Lower lobe of right lung (tissue), 2 donors: ENCODE measurements around the gene MSRB1. TPM values are rescaled to one million over a fixed set of nuclear protein-coding genes. Genes with fewer than 3 reads are reported as not detected.
A peak's percentile ranks its signal among the peaks of the same experiment; 100 is the strongest.

Experiments used
- ATAC-seq, 2 donors: fragments of 200-7000 bp; cut with Tn5 transposase; one replicate each; pipeline ENCODE4 v1.9.1; 2020 to 2022; ENCODE audit warnings: mild to moderate bottlenecking in 2 of 2, moderate library complexity in 2 of 2
- DNase-seq: peaks from one replicate; pipeline ENCODE4 v3.0.0-alpha.2; 2020
- H3K27ac ChIP-seq: fragments of 200-600 bp; one replicate; pipeline ENCODE4 v1.8.0; 2022
- H3K27me3 ChIP-seq: fragments of 200-600 bp; one replicate; pipeline ENCODE4 v1.8.0; 2022; ENCODE audit warnings: low read depth
- H3K36me3 ChIP-seq: fragments of 200-600 bp; one replicate; pipeline ENCODE4 v1.8.0; 2022; ENCODE audit warnings: mild to moderate bottlenecking
- H3K4me1 ChIP-seq: fragments of 200-600 bp; one replicate; pipeline ENCODE4 v1.8.0; 2022
- H3K4me3 ChIP-seq: fragments of 200-600 bp; one replicate; pipeline ENCODE4 v1.8.0; 2022; ENCODE audit warnings: mild to moderate bottlenecking
- H3K9me3 ChIP-seq: fragments of 200-600 bp; one replicate; pipeline ENCODE4 v1.8.0; 2022
- intact Hi-C: fragments of 100-400 bp; cut with DNase I; formaldehyde crosslinking; loops from one replicate; pipeline ENCODE4 v1.11.0; 2022
- total RNA-seq: library from RNA; stranded (reverse); fragmentation: NEBNext Ultra II Directional; extraction: Animal tissue kit (Norgen Biotek cat#: 25700); gene quantifications from one replicate; pipeline ENCODE4 v1.2.1, GENCODE V29; 2021
- TF ChIP-seq, protein P1 (sequence below): fragments of 200-600 bp; IDR thresholded peaks from one replicate; pipeline ENCODE4 v1.8.0; 2022; ENCODE audit warnings: antibody characterized with exemption, mild to moderate bottlenecking
- donor health status: DM: no; HTN: yes; CAD: no; lungs with severe emphysema.

Gene MSRB1
- total RNA-seq, 1 donor from 2014 or later = 35.1 TPM

DNA sequence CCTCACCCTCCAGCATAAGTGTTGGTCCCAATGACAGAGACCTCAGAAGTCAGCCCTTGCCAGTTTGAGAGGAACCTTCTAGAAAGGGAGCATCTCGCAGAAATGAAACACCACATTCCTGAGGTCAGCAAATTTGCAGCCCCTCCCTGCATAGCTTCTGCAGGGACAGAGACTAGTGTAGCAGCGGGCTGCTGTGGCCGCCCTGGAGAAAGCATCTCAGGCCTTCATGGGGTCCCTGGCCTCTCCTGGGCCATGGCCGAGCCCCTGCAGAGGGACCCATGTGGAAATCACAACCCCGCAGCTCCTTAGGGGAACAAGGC is 36.2 kb downstream of the MSRB1 start:
- intact Hi-C loops = no loop called here
- DNase-seq = no peak

DNA sequence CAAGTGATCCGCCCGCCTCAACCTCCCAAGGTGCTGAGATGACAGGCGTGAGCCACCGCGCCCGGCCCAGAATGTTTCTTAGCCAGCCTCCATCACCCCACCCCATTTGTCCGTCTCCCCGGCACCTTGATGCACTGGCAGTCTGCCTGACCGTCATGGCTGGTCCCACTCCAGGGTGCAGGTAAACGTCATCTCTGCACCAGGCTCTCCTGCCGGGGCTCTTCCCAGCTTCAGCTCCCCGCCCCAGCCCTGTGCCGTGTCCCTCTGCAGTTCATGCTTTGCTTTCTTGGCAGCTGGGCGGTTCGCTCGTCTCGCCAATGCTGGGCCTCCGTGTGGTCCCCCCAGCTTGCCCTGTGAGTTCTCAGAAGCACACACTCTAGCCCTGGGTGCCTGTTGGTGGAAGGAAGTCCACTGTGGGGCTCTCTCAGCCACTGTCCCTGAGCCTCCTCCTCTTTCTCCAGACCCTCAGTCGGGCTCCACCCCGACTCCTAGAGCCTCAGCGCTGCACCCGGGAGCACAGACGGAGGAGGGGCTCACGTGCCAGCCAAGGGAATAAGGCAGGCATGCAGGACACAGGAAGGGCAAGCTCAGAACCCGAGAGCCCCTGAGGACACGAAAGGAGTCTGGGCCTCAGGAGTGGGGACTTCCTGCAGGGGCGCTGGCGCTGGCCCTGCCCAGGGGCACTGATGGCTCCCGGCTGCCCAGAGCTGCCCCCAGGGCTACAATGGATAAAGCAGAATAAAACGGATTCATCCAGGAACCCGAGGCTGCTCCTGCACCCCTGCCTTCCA is 36.7 kb downstream of the MSRB1 start:
- TF ChIP-seq, protein P1, sequence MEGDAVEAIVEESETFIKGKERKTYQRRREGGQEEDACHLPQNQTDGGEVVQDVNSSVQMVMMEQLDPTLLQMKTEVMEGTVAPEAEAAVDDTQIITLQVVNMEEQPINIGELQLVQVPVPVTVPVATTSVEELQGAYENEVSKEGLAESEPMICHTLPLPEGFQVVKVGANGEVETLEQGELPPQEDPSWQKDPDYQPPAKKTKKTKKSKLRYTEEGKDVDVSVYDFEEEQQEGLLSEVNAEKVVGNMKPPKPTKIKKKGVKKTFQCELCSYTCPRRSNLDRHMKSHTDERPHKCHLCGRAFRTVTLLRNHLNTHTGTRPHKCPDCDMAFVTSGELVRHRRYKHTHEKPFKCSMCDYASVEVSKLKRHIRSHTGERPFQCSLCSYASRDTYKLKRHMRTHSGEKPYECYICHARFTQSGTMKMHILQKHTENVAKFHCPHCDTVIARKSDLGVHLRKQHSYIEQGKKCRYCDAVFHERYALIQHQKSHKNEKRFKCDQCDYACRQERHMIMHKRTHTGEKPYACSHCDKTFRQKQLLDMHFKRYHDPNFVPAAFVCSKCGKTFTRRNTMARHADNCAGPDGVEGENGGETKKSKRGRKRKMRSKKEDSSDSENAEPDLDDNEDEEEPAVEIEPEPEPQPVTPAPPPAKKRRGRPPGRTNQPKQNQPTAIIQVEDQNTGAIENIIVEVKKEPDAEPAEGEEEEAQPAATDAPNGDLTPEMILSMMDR = no peak
- DNase-seq = no peak
- H3K27me3 ChIP-seq = peaks cover 13% of the 10 kb centered on the region
- no peaks in the 10 kb centered on the region for H3K36me3 ChIP-seq
- H3K27ac ChIP-seq = no peak overlapping the region
- H3K4me1 ChIP-seq = no peaks in the 10 kb centered on the region
- ATAC-seq = no peak
- H3K9me3 ChIP-seq = no peaks in the 10 kb centered on the region
- H3K4me3 ChIP-seq = no peak overlapping the region
- intact Hi-C loops = no loop called here

More for the DNA sequence above, 36.2 kb downstream of the MSRB1 start:
- ATAC-seq = no peak
- Histone ChIP-seq H3K4me3 (no peak overlapping the region), H3K27me3 (peaks cover 13% of the 10 kb centered on the region), H3K4me1 (no peaks in the 10 kb centered on the region), H3K9me3 (no peaks in the 10 kb centered on the region), H3K27ac (no peak overlapping the region), H3K36me3 (no peaks in the 10 kb centered on the region)
- TF ChIP-seq, protein P1 = no peak

DNA sequence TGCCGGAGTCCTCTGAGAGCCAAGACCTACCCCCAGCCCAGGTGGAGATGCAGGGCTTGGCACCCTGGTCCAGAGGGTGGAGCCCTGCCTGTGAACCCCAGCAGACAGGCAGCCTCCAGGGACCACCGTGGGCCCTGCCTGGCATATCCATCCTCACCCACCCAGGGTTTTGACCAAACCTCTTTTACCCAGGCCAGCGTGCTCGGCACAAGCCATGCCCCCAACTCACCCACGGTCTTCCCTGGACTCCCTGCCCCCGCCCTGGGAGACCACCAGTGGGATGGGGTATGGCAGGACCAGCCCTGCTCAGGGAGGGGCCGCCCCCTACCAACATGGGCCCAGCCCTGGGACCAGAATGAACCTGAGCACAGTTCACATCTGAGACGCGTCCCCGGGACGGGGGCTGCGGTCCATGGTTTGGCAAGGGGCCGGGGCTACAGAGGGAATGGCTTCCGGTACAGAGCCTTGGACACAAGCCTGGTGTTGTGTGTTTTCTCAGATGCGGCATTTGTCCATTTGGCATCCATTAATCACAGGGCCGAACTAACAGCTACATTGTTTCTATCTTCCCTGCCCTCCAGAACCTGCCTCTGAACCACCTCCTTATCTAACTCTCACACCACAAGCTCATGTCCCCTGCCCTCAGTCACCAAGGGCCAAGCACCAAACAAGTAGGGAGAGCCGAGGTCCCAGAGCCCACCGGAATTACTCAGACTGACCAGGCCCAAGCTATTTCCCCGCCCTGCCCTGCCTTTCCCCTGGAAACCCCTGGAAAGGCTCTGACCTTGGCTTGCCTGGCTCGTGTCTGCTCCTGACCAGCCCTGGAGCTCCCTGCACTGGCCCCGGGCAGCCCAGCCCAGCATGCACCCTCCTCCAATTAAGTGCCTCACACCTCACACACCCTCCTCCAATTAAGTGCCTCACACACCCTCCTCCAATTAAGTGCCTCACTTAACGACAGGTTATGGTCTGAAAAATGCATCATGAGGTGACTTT is 38.9 kb downstream of the MSRB1 start:
- H3K4me1 ChIP-seq = no peaks in the 10 kb centered on the region
- no peaks in the 10 kb centered on the region for H3K36me3 ChIP-seq
- peak overlapping the region; percentile 3 for H3K4me3 ChIP-seq
- TF ChIP-seq, protein P1 = no peak
- no peaks in the 10 kb centered on the region for H3K9me3 ChIP-seq
- H3K27me3 ChIP-seq = peaks cover 20% of the 10 kb centered on the region
- ATAC-seq = peak; percentile 75 to 88
- no peak overlapping the region for H3K27ac ChIP-seq
- intact Hi-C loops = no loop called here
- peak; percentile 76 for DNase-seq

DNA sequence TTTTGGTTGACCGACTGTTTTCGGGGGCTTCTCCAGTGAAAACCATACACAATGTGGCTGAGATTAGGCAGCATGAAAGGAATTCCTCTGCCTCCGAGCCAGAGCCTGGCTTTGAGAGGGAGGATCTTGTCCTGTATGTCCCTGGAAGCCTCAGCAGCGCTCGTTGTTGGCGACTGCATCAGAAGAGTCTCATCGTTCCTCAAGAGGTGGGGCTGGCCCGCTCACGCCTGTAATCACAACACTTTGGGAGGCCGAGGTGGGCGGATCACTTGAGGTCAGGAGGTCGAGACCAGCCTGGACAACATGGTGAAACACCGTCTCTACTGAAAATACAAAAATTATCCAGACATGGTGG is 39.8 kb downstream of the MSRB1 start:
- TF ChIP-seq, protein P1 = no peak
- no peak for ATAC-seq
- Histone ChIP-seq H3K27ac (no peak overlapping the region), H3K36me3 (no peaks in the 10 kb centered on the region), H3K4me3 (no peak overlapping the region), H3K27me3 (peaks cover 15% of the 10 kb centered on the region), H3K9me3 (no peaks in the 10 kb centered on the region), H3K4me1 (no peaks in the 10 kb centered on the region)
- intact Hi-C loops = no loop called here
- DNase-seq = no peak

DNA sequence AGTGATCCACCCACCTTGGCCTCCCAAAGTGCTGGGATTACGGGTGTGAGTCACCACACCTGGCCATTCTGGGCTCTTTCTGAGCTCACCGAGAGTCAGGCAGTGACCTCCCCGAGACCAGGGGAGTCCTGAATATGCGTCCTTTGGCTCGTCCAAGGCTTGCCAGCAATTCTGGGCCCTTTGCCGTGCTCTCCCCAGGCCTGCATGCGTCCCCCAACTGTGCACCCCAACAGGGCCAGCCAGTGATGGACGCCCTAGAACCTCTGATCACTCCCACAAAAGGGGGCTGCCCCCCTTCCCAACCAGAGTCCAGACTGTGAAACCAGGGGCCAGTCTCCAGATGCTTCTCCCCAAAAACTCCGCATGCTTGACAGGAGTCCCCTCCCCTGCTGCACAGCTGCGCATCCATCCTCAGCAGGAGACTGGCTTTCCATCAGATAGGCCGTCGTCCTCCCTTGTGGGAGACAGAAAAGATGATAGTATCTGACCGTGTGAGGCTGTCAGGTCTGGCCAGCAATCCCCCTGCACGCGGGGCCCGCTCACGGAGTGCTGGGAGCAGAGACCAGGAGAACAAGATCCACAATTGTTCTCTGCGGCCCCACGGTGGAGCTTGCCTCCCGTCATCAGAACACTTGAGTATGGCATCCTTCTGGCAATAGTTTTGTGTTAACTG is 40.3 kb downstream of the MSRB1 start:
- Histone ChIP-seq H3K27ac (no peak overlapping the region), H3K36me3 (no peaks in the 10 kb centered on the region), H3K9me3 (no peaks in the 10 kb centered on the region), H3K4me1 (no peaks in the 10 kb centered on the region), H3K4me3 (no peak overlapping the region), H3K27me3 (peaks cover 11% of the 10 kb centered on the region)
- intact Hi-C loops = no loop called here
- DNase-seq = no peak
- ATAC-seq = no peak
- TF ChIP-seq, protein P1 = no peak
